GM12874 (cell line): ENCODE results near the gene HS3ST4.

Experiments
- CTCF ChIP-seq: IDR thresholded peaks from 2 replicates; pipeline ENCODE4 v1.5.1; 2011; ENCODE audit warnings: low read depth, mild to moderate bottlenecking, control low read depth, low read length, moderate library complexity; ENCODE audit not compliant: insufficient read depth

HS3ST4 gene

GRCh38 chr16:26120729-26121128 is 429.0 kb downstream of the HS3ST4 start:
- TF ChIP-seq CTCF: no peak

- TF ChIP-seq CTCF: no peak
These were observed 436.5 kb downstream of the HS3ST4 start for GRCh38 chr16:26128296-26128695.

- no peak for TF ChIP-seq CTCF
These were observed 438.2 kb downstream of the HS3ST4 start for GRCh38 chr16:26129997-26130396.

GRCh38 chr16:26133416-26134093 is 441.8 kb downstream of the HS3ST4 start:
- no peak for TF ChIP-seq CTCF

- TF ChIP-seq CTCF: no peak
These were observed 442.8 kb downstream of the HS3ST4 start for GRCh38 chr16:26134588-26134987.

- TF ChIP-seq CTCF: no peak
These were observed 446.2 kb downstream of the HS3ST4 start for GRCh38 chr16:26137956-26138355.

- no peak for TF ChIP-seq CTCF
These were observed 447.3 kb downstream of the HS3ST4 start for GRCh38 chr16:26139091-26139490.

- no peak for TF ChIP-seq CTCF
These were observed 448.1 kb downstream of the HS3ST4 start for GRCh38 chr16:26139884-26140283.
